GM19043 (cell line): ENCODE data around the gene CCDC182.

Experiments used
- ATAC-seq: cut with Tn5 transposase; IDR thresholded peaks from one replicate; pipeline ENCODE4 v1.9.1; 2021; ENCODE audit warnings: low read depth; ENCODE audit not compliant: unreplicated experiment

CCDC182 gene

GRCh38 chr17:57758654-57759053, 13.6 kb upstream of the CCDC182 start:
- ATAC-seq, result no peak

- no peak for ATAC-seq
Measured at GRCh38 chr17:57757735-57758134, 12.6 kb upstream of the CCDC182 start.

DNA sequence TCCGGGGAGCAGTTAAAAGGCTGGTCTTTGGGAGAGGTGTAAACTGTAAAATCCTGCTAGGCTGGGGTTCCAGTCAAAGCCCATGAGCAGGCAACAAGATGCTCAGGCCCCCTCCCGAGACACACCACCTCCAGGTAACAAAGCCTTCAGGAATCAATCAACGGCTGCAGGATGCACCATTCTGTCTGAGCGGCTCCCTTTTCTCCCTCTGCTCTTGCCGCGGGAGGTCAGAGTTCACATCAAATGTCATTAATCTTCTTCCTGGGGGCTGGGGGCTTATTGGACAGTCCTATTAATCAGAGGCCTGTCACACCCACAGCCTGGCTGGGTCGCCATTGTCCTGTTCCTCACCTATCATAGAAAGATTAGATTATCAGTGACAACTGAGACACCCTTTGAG, 11.9 kb upstream of the CCDC182 start:
- no peak for ATAC-seq

DNA sequence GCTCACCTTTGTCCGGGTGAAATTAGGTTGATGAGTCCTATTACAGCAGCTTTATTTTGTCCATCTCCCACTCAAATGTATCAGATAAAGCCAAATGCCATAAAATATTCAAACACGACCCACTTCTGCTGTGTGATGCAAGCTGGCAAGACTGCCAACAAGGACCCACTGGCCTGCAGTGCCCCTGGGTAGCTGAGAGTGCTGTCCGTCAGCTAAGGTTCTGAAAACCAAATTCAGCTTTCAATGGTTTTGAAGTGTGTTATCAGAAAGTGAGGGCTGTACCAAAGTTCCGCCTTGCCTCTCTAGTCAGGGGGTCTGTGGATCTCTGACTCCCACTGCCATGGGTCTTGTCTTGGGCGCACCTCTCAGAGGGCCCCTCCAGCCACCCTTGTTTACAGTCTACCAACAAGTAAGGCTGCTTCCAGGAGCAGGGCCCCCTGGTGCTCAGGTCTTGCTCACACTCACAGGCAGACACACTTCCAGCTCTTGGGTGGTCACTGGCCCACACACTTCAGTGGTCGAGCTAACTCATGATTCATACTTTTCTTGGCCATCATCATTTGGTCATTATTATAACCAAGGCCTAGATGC, 10.5 kb upstream of the CCDC182 start:
- no peak for ATAC-seq

DNA sequence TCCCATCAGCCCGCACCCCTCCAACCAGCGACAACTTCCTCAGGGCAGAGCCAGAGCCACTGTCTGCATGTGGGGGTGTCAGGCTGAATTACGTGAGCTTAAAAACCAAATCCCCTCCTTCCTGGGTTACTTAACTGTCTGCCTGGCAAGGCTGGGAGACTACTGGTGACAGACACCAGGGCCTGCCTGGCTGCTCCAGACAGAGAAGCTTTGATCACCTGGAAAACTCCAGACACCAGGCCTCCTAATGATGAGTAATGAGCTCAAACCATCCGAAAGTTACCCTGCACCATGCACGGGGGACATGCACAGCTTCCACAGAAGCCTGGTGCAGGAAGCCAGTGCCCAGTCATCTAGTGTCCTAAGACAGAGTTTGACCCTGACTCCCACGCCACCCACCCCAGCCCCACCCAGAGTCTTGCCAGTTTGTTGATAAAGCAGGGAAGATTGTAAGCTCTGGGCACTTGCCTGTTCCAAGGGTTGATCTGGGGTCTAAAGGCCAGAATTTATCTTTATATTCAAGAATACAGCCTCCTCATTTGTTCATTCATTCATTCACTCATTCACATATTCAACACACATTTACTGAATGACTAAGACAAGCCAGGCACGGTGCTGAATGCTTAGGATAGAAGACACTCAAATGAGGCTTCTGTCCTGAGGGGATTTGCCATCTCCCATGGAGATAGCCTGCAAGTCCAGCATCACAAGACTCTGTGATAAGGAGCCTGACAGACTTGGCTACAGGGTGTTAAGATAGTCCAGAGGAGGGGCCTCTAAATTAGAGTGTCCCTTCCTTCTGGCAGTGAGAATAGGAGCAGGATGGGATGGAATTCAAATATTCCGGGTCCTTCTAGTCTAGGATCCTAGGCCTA, 7.2 kb upstream of the CCDC182 start:
- no peak for ATAC-seq

DNA sequence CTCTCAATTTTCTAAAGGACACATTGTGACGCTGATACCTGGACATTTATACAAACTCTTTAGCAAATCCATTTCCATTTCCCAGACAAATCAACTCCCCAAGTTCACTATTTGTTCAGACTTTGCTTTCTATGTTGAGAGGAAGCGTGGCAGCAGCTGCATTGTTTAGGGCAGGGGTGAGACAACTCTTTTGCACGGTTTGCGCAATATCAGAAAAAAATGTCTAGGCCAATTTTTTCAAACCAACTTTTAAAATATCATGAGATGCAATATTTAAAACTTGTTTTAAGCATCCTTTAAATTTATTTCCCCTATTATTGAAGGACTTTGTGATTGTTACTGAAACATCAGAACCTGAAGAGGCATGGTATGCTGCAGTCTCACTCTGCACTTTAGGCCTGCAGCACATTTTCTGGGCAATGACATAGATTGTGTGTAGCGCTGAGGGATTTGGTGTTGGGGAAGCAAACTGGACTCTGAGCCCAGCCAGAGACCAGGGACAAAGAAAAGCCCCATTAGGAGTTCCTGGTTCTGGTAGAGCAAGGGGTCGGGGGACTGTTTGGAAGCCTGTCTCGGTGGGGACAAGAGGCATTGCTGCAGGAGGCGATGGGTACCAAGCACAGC, 6.4 kb upstream of the CCDC182 start:
- ATAC-seq, result no peak

- no peak for ATAC-seq
Measured at GRCh38 chr17:57750895-57751294, 5.8 kb upstream of the CCDC182 start.

DNA sequence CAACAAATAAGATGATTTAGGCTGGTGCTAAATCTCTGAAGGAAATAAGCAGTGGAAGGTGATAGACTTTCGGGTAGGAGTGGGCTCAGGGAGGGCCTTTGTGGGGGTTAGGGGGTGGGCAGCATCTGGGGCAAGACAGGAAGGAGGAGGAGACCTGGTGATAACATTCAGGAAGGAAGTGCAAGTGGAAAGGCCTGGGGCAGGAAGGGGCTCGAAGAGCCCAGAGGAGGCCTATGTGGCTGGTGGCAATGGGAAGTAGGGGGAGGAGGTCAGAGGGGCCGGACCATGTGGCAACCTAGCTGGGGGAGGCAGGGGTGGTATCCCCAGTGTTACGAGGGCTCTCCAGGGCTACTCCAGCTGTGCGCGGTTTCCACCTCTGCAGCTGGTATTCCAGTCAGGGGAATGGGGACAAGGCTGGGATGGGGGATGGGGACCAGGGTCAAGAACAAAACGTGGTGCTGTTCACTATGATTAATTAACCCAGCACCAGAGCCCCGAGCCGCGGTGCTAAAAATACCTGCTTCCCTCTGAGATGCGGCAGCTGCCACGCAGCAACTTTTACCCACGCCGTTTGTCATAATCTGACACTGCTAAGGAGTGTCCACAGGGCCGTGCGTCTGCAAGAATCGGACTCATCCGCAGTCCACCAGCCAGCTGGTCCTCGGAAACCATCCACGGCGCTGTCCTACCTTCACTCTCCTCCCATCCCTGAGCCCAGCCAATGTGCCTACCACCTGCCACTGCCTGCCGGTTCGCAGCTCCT, 5.2 kb upstream of the CCDC182 start:
- ATAC-seq, result no peak

GRCh38 chr17:57749701-57750100, 4.6 kb upstream of the CCDC182 start:
- no peak for ATAC-seq

GRCh38 chr17:57747221-57748017, 2.3 kb upstream of the CCDC182 start:
- ATAC-seq, result no peak

- ATAC-seq, result no peak
Measured at GRCh38 chr17:57746221-57746620, 1.1 kb upstream of the CCDC182 start.

DNA sequence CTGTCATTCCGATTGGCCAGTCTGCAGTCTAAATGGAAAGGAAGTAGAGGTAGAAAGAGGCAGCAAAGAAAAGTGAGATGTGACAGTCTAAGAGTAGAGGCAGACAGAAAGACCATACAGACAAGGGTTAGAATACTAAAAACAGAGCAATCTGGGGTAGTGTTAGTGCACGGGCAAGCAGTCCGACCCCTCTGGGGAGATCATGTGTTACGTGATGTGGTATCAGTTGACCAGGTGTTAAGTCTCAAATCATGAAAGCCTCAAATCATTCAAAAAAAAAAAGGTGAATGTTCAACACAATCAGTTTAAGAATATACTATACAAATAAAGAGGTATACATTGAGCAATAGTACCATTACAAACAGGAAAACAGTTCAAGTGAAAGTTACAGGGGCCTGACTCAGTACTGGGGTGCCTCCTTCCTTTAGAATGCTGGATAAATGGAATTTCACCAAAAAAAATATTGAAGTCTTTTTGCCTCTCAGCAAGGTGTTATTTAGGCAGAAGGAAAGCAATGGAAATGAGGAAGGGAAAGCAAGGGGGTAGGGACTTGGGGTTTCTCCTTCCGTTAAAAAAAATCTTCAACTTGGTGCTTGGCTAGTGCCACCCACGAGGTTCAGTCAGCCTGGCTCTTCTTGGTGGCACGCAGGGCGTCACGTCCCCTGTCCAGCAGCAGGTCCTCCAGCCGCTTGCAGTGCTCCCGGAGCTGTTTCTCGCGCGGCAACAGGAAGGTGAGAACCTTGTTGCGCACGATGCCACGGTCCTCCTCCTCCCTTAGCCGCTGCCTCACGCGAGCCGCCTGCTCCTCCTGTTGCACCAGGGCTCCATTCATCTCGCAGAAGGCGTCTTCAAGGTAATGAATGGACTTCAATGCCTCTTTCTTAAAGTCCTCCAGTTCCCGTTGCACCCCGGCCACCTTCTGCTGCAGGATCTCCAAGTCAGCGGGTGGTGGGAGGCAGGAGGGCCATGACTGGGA, 616 bp downstream of the CCDC182 start:
- no peak for ATAC-seq

DNA sequence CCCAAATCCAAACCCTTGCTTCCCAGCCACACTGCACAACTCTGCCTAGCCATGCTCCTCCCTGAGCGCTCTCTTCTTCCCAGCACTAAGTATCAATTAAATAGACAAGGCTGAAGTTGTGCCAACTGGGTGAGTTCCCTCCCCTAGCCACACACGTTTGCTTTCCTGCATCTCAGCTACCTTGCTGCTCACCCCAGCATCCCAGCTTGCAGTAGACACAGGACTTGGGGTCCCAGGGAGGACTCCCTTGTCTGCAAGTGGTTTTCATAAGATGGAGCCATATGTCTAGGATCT, 4.9 kb downstream of the CCDC182 start:
- no peak for ATAC-seq

- ATAC-seq, result no peak
Measured at GRCh38 chr17:57739402-57740234, 5.5 kb downstream of the CCDC182 start.

DNA sequence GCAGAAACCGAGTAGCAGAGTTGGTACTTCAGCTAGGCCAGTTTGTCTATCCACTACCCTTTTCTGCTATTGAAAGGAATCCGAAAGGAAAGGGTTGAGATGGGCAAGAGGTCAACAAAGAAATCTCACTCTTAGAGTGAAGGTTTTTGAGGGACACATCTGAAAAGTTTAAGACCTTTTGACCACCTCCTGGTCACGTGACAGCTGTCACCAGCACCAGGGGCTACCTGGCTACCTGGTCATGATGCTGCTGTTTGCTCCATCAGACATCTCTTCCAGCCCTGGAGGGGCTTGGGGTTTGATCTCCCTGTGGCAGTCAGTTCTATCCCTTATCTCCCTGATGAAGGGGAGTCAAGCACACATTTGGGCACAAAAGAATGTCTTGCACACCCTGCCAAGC, 7.6 kb downstream of the CCDC182 start:
- no peak for ATAC-seq

GRCh38 chr17:57735707-57736106, 9.4 kb downstream of the CCDC182 start:
- ATAC-seq, result no peak

GRCh38 chr17:57735230-57735629, 9.9 kb downstream of the CCDC182 start:
- no peak for ATAC-seq

GRCh38 chr17:57733085-57733484, 12.0 kb downstream of the CCDC182 start:
- no peak for ATAC-seq
